Adrenal gland (tissue), 12 donors: ENCODE measurements around the gene AKIRIN2. TPM values are rescaled to one million over a fixed set of nuclear protein-coding genes. Genes with fewer than 3 reads are reported as not detected.
"Not testable (repeated sequence)": the region's sequence is repeated elsewhere in the genome, so short reads cannot be mapped to it uniquely, and the experiment has no call there.

Experiments used
- DNase-seq, 7 donors: peaks; one replicate each; pipeline ENCODE4 v3.0.0-alpha.2; 2019 to 2020
- H3K27ac ChIP-seq, 5 donors: fragments of 200-600 bp; sonication (generic) in 4 of 5; 1 replicate in 3 of 5; 2 replicates in 2 of 5; pipeline versions ENCODE4 v1.5.1 to v1.8.0; 2016 to 2020; ENCODE audit warnings: mild to moderate bottlenecking in 1 of 5
- H3K27me3 ChIP-seq: fragments of 200-600 bp; 2 replicates; pipeline ENCODE4 v1.8.0; 2021
- H3K36me3 ChIP-seq, 2 donors: fragments of 200-600 bp; replicated peaks in 1 of 2; 1 replicate in 1 of 2; 2 replicates in 1 of 2; pipeline versions ENCODE4 v1.5.1 to v1.8.0; 2018 to 2022
- H3K4me1 ChIP-seq, 2 donors: fragments of 200-600 bp; replicated peaks in 1 of 2; 1 replicate in 1 of 2; 2 replicates in 1 of 2; pipeline versions ENCODE4 v1.5.1 to v1.8.0; 2018 to 2021
- H3K4me3 ChIP-seq, 4 donors: fragments of 200-600 bp; sonication (generic) in 3 of 4; one replicate each; pipeline ENCODE4 v1.5.1; 2016 to 2018
- H3K9me3 ChIP-seq, 3 donors: fragments of 200-600 bp; sonication (generic) in 1 of 3; replicated peaks in 1 of 3; 1 replicate in 2 of 3; 2 replicates in 1 of 3; pipeline versions ENCODE4 v1.5.1 to v1.8.0; 2016 to 2021
- CTCF ChIP-seq, 6 experiments: fragments of 450-650 bp in 4 of 6; fragments of 200-600 bp in 2 of 6; sonication (generic) in 1 of 6; IDR thresholded peaks; 1 replicate in 5 of 6; 2 replicates in 1 of 6; pipeline versions ENCODE4 v1.5.1 to v1.8.0; 2016 to 2021; ENCODE audit warnings: antibody characterized with exemption in 6 of 6, mild to moderate bottlenecking in 2 of 6, moderate library complexity in 1 of 6
- POLR2A ChIP-seq, 2 donors: fragments of 450-650 bp; IDR thresholded peaks; one replicate each; pipeline ENCODE4 v1.6.1; 2017; ENCODE audit warnings: antibody characterized with exemption in 2 of 2, mild to moderate bottlenecking in 2 of 2, moderate library complexity in 1 of 2
- WGBS, 4 donors: extraction: QIAGEN DNeasy Blood & Tissue Kit in 2 of 4; methylation state at CpG; one replicate each; pipeline versions ENCODE4 v1.1.5 to v1.1.7; 2013 to 2017; 5-methylcytosine and 5-hydroxymethylcytosine counted together
- intact Hi-C, 2 donors: fragments of 100-400 bp; cut with DNase I; formaldehyde crosslinking; loops; one replicate each; pipeline versions ENCODE4 v1.14.1 to v1.15.0; 2022 to 2023
- polyA plus RNA-seq, 3 donors: library from polyadenylated mRNA; stranded (reverse); fragments of 200-250 nt in 2 of 3; fragments of 350-450 nt in 1 of 3; fragmentation: Illumina TruSeq in 1 of 3; extraction: RNeasy Lipid Tissue Mini Kit (QIAGEN cat#74804) in 1 of 3; gene quantifications; one replicate each; pipeline ENCODE4 v1.2.3, GENCODE V29; 2013 to 2014
- total RNA-seq, 9 donors: library from RNA; depleted of rRNA in 4 of 9; stranded (reverse); fragments of >200 nt in 4 of 9; fragments of 120-200 nt in 1 of 9; fragmentation: NEBNext Ultra II Directional in 1 of 9; extraction: Animal tissue kit (Norgen Biotek cat#: 25700) in 1 of 9; gene quantifications; one replicate each; pipeline versions ENCODE4 v1.1.0 to v1.2.4, GENCODE V29; 2013 to 2023
- donor health status: healthy with polysubstance abuse.
- donor health status: Bipolar disorder and iron deficiency.
- donor health status: DM: yes; HTN: yes; CAD: no.
- donor health status: DM: no; HTN: no; CAD: no.
- donor health status: DM: no; HTN: no; CAD: no.
- donor health status: DM: yes; HTN: yes; CAD: no.

AKIRIN2 gene
- total and polyA plus RNA-seq, 12 donors = 20.6 to 70.2 (median 53.2) TPM

- Histone ChIP-seq H3K36me3 (no peaks in the 10 kb centered on the region), H3K4me1 (peaks cover 29 to 87% of the 10 kb centered on the region in 2 donors), H3K27me3 (no peaks in the 10 kb centered on the region), H3K4me3 (no peak overlapping the region), H3K9me3 (no peaks in the 10 kb centered on the region), H3K27ac (no peak overlapping the region)
- no peak for DNase-seq
- TF ChIP-seq CTCF (IDR thresholded peaks at IDR 0.05) (no peak), POLR2A (IDR thresholded peaks at IDR 0.05) (no peak)
- 56 to 72% (median 61%) methylated on average over 3 of the region's 3 CpGs for WGBS, 4 donors
- intact Hi-C loops = no loop called here
These were observed 14.7 kb downstream of the AKIRIN2 start for GRCh38 chr6:87687296-87687695.

- 63 to 75% (median 74%) methylated on average over 11 of the region's 11 CpGs for WGBS, 4 donors
- intact Hi-C loops, H3K36me3 ChIP-seq, H3K9me3 ChIP-seq, H3K4me3 ChIP-seq, H3K27me3 ChIP-seq, H3K27ac ChIP-seq: not testable (repeated sequence)
- TF ChIP-seq CTCF (IDR thresholded peaks at IDR 0.05) = peak in 1 of 6 experiments; percentile 16
- DNase-seq = peak in 4 of 7 donors; percentile 31 to 70 (median 50)
- H3K4me1 ChIP-seq = peaks cover 30 to 87% of the 10 kb centered on the region in 2 donors
These were observed 15.3 kb downstream of the AKIRIN2 start for GRCh38 chr6:87686636-87687205.

- intact Hi-C loops = no loop called here
These were observed 17.0 kb downstream of the AKIRIN2 start for GRCh38 chr6:87684895-87685654.

More at GRCh38 chr6:87684895-87685654, 17.0 kb downstream of the AKIRIN2 start:
- Histone ChIP-seq H3K36me3 (peaks cover 0 to 8% of the 10 kb centered on the region in 2 donors), H3K9me3 (no peaks in the 10 kb centered on the region), H3K4me3 (no peak overlapping the region), H3K4me1 (peaks cover 26 to 81% of the 10 kb centered on the region in 2 donors), H3K27me3 (no peaks in the 10 kb centered on the region), H3K27ac (no peak overlapping the region)
- WGBS, 4 donors = 97 to 100% (median 99%) methylated on average over 1 of the region's 1 CpG
- DNase-seq = no peak
- TF ChIP-seq CTCF (IDR thresholded peaks at IDR 0.05) = no peak
- no peak for TF ChIP-seq POLR2A (IDR thresholded peaks at IDR 0.05)
